Memory B cell (primary cell): ENCODE results near the gene EPB41.

Experiments
- ATAC-seq: fragments of 150-1000 bp; cut with Tn5 transposase; 2 replicates; pipeline ENCODE4 v1.10.0; 2021; ENCODE audit warnings: low read depth, mild to moderate bottlenecking, moderate library complexity
- DNase-seq, 2 donors: peaks; one replicate each; pipeline ENCODE4 v3.0.0; 2022; ENCODE audit warnings: low spot score in 2 of 2
- H3K27ac Mint-ChIP-seq: one replicate; pipeline ENCODE4 v1.8.0; 2022; ENCODE audit warnings: mild to moderate bottlenecking, moderate library complexity, mixed read lengths
- H3K27me3 Mint-ChIP-seq: one replicate; pipeline ENCODE4 v1.8.0; 2022; ENCODE audit warnings: mixed read lengths
- H3K36me3 Mint-ChIP-seq: one replicate; pipeline ENCODE4 v1.8.0; 2022; ENCODE audit warnings: mild to moderate bottlenecking, mixed read lengths
- H3K4me1 Mint-ChIP-seq: one replicate; pipeline ENCODE4 v1.8.0; 2022; ENCODE audit warnings: mixed read lengths
- H3K4me3 Mint-ChIP-seq: one replicate; pipeline ENCODE4 v1.8.0; 2022; ENCODE audit warnings: mild to moderate bottlenecking, moderate library complexity, mixed read lengths
- H3K9me3 Mint-ChIP-seq: one replicate; pipeline ENCODE4 v1.8.0; 2022; ENCODE audit warnings: mixed read lengths

The EPB41 gene

GRCh38 chr1:28898405-28898881, 15.9 kb upstream of the EPB41 start:
- Mint-ChIP-seq H3K4me3 (no peak overlapping the region), H3K9me3 (no peaks in the 10 kb centered on the region), H3K36me3 (peaks cover 4% of the 10 kb centered on the region), H3K27me3 (no peaks in the 10 kb centered on the region), H3K4me1 (peaks cover 39% of the 10 kb centered on the region), H3K27ac (peak overlapping the region; percentile 76)
- no peak for DNase-seq
- ATAC-seq: no peak

GRCh38 chr1:28899267-28899666, 15.1 kb upstream of the EPB41 start:
- DNase-seq: no peak
- peak overlapping the region; percentile 67 for H3K27ac Mint-ChIP-seq

GRCh38 chr1:28900562-28900961, 13.8 kb upstream of the EPB41 start:
- no peak for ATAC-seq
- no peaks in the 10 kb centered on the region for H3K27me3 Mint-ChIP-seq
- peaks cover 8% of the 10 kb centered on the region for H3K36me3 Mint-ChIP-seq
- H3K9me3 Mint-ChIP-seq: no peaks in the 10 kb centered on the region
- H3K4me3 Mint-ChIP-seq: no peak overlapping the region
- no peak overlapping the region for H3K27ac Mint-ChIP-seq
- DNase-seq: no peak
- peaks cover 34% of the 10 kb centered on the region for H3K4me1 Mint-ChIP-seq

More at GRCh38 chr1:28899267-28899666, 15.1 kb upstream of the EPB41 start:
- ATAC-seq: no peak
- H3K9me3 Mint-ChIP-seq: no peaks in the 10 kb centered on the region
- H3K4me1 Mint-ChIP-seq: peaks cover 35% of the 10 kb centered on the region
- H3K27me3 Mint-ChIP-seq: no peaks in the 10 kb centered on the region
- H3K36me3 Mint-ChIP-seq: peaks cover 7% of the 10 kb centered on the region
- H3K4me3 Mint-ChIP-seq: no peak overlapping the region

GRCh38 chr1:28902738-28903137, 11.6 kb upstream of the EPB41 start:
- no peak for ATAC-seq
- H3K4me3 Mint-ChIP-seq: no peak overlapping the region
- H3K27me3 Mint-ChIP-seq: no peaks in the 10 kb centered on the region
- DNase-seq: no peak
- H3K9me3 Mint-ChIP-seq: no peaks in the 10 kb centered on the region
- no peak overlapping the region for H3K27ac Mint-ChIP-seq
- H3K36me3 Mint-ChIP-seq: peaks cover 13% of the 10 kb centered on the region
- peaks cover 27% of the 10 kb centered on the region for H3K4me1 Mint-ChIP-seq

- Mint-ChIP-seq H3K36me3 (peaks cover 13% of the 10 kb centered on the region), H3K4me1 (peaks cover 18% of the 10 kb centered on the region), H3K4me3 (no peak overlapping the region), H3K9me3 (no peaks in the 10 kb centered on the region), H3K27ac (no peak overlapping the region), H3K27me3 (no peaks in the 10 kb centered on the region)
- no peak for ATAC-seq
- DNase-seq: no peak
Observed at GRCh38 chr1:28905921-28906666, 8.3 kb upstream of the EPB41 start.

- peaks cover 7% of the 10 kb centered on the region for H3K36me3 Mint-ChIP-seq
- no peak for ATAC-seq
- no peak for DNase-seq
- H3K27ac Mint-ChIP-seq: no peak overlapping the region
- H3K4me3 Mint-ChIP-seq: no peak overlapping the region
- no peaks in the 10 kb centered on the region for H3K9me3 Mint-ChIP-seq
- no peaks in the 10 kb centered on the region for H3K27me3 Mint-ChIP-seq
- H3K4me1 Mint-ChIP-seq: peaks cover 16% of the 10 kb centered on the region
Observed at GRCh38 chr1:28909198-28909597, 5.2 kb upstream of the EPB41 start.

GRCh38 chr1:28910379-28911115, 3.8 kb upstream of the EPB41 start:
- H3K4me1 Mint-ChIP-seq: peaks cover 17% of the 10 kb centered on the region
- H3K9me3 Mint-ChIP-seq: no peaks in the 10 kb centered on the region
- H3K36me3 Mint-ChIP-seq: peaks cover 5% of the 10 kb centered on the region
- ATAC-seq (no peak), DNase-seq (no peak)
- no peaks in the 10 kb centered on the region for H3K27me3 Mint-ChIP-seq
- peak overlapping the region; percentile 60 for H3K27ac Mint-ChIP-seq
- no peak overlapping the region for H3K4me3 Mint-ChIP-seq

- H3K4me1 Mint-ChIP-seq: peaks cover 25% of the 10 kb centered on the region
- H3K36me3 Mint-ChIP-seq: peaks cover 1% of the 10 kb centered on the region
- no peaks in the 10 kb centered on the region for H3K9me3 Mint-ChIP-seq
- DNase-seq: no peak
- H3K4me3 Mint-ChIP-seq: peak overlapping the region; percentile 91
- no peak for ATAC-seq
- peak overlapping the region; percentile 87 for H3K27ac Mint-ChIP-seq
- H3K27me3 Mint-ChIP-seq: no peaks in the 10 kb centered on the region
Observed at GRCh38 chr1:28913786-28914227, 562 bp upstream of the EPB41 start.

- Mint-ChIP-seq H3K9me3 (no peaks in the 10 kb centered on the region), H3K4me1 (peaks cover 29% of the 10 kb centered on the region), H3K27me3 (no peaks in the 10 kb centered on the region), H3K36me3 (peaks cover 1% of the 10 kb centered on the region), H3K4me3 (peak overlapping the region; percentile 91), H3K27ac (peak overlapping the region; percentile 60)
- ATAC-seq (peak; percentile 15), DNase-seq (peak in 1 of 2 donors; percentile 26)
Observed at GRCh38 chr1:28915031-28915895, 894 bp downstream of the EPB41 start.

- H3K4me1 Mint-ChIP-seq: peaks cover 34% of the 10 kb centered on the region
- H3K27me3 Mint-ChIP-seq: no peaks in the 10 kb centered on the region
Observed at GRCh38 chr1:28917757-28918118, 3.4 kb downstream of the EPB41 start.

GRCh38 chr1:28921286-28921869, 7.0 kb downstream of the EPB41 start:
- Mint-ChIP-seq H3K4me3 (no peak overlapping the region), H3K27ac (peak overlapping the region; percentile 31), H3K4me1 (peaks cover 31% of the 10 kb centered on the region), H3K27me3 (no peaks in the 10 kb centered on the region), H3K9me3 (no peaks in the 10 kb centered on the region), H3K36me3 (peaks cover 3% of the 10 kb centered on the region)
- DNase-seq (no peak), ATAC-seq (no peak)

More at GRCh38 chr1:28917757-28918118, 3.4 kb downstream of the EPB41 start:
- Mint-ChIP-seq H3K27ac (peak overlapping the region; percentile 31), H3K36me3 (peaks cover 1% of the 10 kb centered on the region), H3K4me3 (no peak overlapping the region), H3K9me3 (no peaks in the 10 kb centered on the region)
- DNase-seq (no peak), ATAC-seq (no peak)

GRCh38 chr1:28925350-28925891, 11.1 kb downstream of the EPB41 start:
- Mint-ChIP-seq H3K4me1 (peaks cover 37% of the 10 kb centered on the region), H3K9me3 (no peaks in the 10 kb centered on the region), H3K4me3 (peak overlapping the region; percentile 40), H3K27ac (peak overlapping the region; percentile 93), H3K27me3 (no peaks in the 10 kb centered on the region), H3K36me3 (peaks cover 2% of the 10 kb centered on the region)
- ATAC-seq (no peak), DNase-seq (no peak)

GRCh38 chr1:28926629-28927265, 12.4 kb downstream of the EPB41 start:
- ATAC-seq: peak; percentile 91
- peak overlapping the region; percentile 93 for H3K27ac Mint-ChIP-seq
- H3K4me1 Mint-ChIP-seq: peaks cover 35% of the 10 kb centered on the region
- DNase-seq: peak; percentile 15 to 63
- no peaks in the 10 kb centered on the region for H3K27me3 Mint-ChIP-seq
- peak overlapping the region; percentile 70 for H3K4me3 Mint-ChIP-seq
- H3K9me3 Mint-ChIP-seq: no peaks in the 10 kb centered on the region
- peaks cover 2% of the 10 kb centered on the region for H3K36me3 Mint-ChIP-seq
